ENCODE measurements around the gene RELB. TPM values are rescaled to one million over a fixed set of nuclear protein-coding genes. Genes with fewer than 3 reads are reported as not detected.
"Not testable (repeated sequence)": the region's sequence is repeated elsewhere in the genome, so short reads cannot be mapped to it uniquely, and the experiment has no call there.

The RELB gene
- total RNA-seq, 4 donors from 2014 or later, result 1.4 to 16.5 (median 10.6) TPM

DNA sequence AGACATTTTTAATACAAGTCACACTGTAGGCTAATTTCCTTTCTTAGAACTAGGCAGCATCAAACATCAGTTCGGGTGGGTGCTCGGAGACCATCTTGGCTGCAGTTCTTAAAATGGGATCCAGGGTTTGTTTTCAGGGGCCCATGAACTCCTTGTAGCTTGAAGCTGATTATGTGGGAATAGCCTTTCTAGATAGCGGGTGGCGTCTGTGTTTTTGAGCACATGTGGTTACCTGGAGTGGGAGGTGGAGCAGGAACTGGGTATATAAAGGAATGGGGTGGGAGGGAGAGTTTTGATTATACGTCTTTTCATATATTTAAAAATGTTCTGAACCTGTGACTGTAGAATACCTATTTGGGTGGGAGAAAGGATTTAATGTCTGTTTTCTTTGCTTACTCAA lies 33.1 kb upstream of the RELB start:
- Histone ChIP-seq H3K9me3 (no peaks in the 10 kb centered on the region), H3K4me3 (no peak overlapping the region), H3K27me3 (no peaks in the 10 kb centered on the region), H3K36me3 (peaks cover 77% of the 10 kb centered on the region), H3K27ac (no peak overlapping the region), H3K4me1 (no peaks in the 10 kb centered on the region)
- DNase-seq (ENCODE audit: low spot score in 2 of 2), result no peak
- 92% methylated on average over 5 of the region's 5 CpGs for WGBS
- no peak for TF ChIP-seq POLR2A (IDR thresholded peaks at IDR 0.05)
- TF ChIP-seq, protein P1, sequence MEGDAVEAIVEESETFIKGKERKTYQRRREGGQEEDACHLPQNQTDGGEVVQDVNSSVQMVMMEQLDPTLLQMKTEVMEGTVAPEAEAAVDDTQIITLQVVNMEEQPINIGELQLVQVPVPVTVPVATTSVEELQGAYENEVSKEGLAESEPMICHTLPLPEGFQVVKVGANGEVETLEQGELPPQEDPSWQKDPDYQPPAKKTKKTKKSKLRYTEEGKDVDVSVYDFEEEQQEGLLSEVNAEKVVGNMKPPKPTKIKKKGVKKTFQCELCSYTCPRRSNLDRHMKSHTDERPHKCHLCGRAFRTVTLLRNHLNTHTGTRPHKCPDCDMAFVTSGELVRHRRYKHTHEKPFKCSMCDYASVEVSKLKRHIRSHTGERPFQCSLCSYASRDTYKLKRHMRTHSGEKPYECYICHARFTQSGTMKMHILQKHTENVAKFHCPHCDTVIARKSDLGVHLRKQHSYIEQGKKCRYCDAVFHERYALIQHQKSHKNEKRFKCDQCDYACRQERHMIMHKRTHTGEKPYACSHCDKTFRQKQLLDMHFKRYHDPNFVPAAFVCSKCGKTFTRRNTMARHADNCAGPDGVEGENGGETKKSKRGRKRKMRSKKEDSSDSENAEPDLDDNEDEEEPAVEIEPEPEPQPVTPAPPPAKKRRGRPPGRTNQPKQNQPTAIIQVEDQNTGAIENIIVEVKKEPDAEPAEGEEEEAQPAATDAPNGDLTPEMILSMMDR (IDR thresholded peaks at IDR 0.05), result no peak
- no peak for TF ChIP-seq POLR2AphosphoS5 (IDR thresholded peaks at IDR 0.05)
- TF ChIP-seq EP300 (IDR thresholded peaks at IDR 0.05), result no peak

DNA sequence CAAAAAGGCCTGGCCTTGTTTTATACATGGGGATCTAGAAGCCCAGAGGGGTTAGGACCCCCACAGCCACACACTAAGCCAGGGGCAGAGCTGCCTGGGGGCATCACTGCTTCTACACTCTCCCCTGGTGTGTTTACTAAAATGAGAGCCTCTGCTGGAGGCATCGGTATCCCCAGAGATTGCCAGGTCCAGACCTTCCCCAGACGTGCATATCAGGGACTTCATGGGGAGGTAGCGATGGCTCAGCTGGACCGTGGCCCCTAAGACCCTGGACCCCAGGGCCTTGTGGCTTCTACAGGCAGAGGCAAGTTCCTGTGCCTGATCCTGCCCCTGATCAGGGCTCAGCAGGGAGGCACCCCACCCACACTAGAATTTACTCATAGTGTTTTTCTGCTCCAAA lies 32.6 kb upstream of the RELB start:
- TF ChIP-seq, protein P1 (IDR thresholded peaks at IDR 0.05), result no peak
- TF ChIP-seq EP300 (IDR thresholded peaks at IDR 0.05) (no peak), POLR2AphosphoS5 (IDR thresholded peaks at IDR 0.05) (no peak), POLR2A (IDR thresholded peaks at IDR 0.05) (no peak)
- no peak for DNase-seq (ENCODE audit: low spot score in 2 of 2)
- no peak overlapping the region for H3K27ac ChIP-seq
- peaks cover 77% of the 10 kb centered on the region for H3K36me3 ChIP-seq
- no peaks in the 10 kb centered on the region for H3K4me1 ChIP-seq
- 83% methylated on average over 2 of the region's 4 CpGs for WGBS
- no peaks in the 10 kb centered on the region for H3K9me3 ChIP-seq
- H3K4me3 ChIP-seq, result no peak overlapping the region
- H3K27me3 ChIP-seq, result no peaks in the 10 kb centered on the region

DNA sequence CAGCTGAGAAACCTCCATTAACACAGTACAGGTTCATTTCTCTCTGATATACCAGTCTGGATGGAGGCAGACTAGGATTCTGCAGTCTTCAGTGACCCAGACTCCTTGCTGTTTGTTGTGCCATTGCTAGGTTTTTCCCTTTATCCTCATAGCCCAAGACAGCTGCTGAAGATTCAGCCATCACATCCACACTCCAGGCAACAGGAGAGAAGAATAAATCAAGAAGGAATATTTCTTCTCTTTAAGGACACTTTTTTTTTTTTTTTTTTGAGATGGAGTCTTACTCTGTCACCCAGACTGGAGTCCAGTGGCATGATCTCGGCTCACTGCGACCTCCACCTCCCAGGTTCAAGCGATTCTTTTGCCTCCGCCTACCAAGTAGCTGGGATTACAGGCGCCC lies 31.8 kb upstream of the RELB start:
- Histone ChIP-seq H3K27ac (no peak overlapping the region), H3K36me3 (peaks cover 77% of the 10 kb centered on the region), H3K4me3 (no peak overlapping the region), H3K9me3 (no peaks in the 10 kb centered on the region), H3K27me3 (no peaks in the 10 kb centered on the region), H3K4me1 (no peaks in the 10 kb centered on the region)
- TF ChIP-seq EP300 (IDR thresholded peaks at IDR 0.05), result no peak
- TF ChIP-seq, protein P1 (IDR thresholded peaks at IDR 0.05), result no peak
- TF ChIP-seq POLR2AphosphoS5 (IDR thresholded peaks at IDR 0.05), result no peak
- no peak for TF ChIP-seq POLR2A (IDR thresholded peaks at IDR 0.05)
- whole genome bisulfite sequencing, result 97% methylated on average over 5 of the region's 5 CpGs
- no peak for DNase-seq (ENCODE audit: low spot score in 2 of 2)

DNA sequence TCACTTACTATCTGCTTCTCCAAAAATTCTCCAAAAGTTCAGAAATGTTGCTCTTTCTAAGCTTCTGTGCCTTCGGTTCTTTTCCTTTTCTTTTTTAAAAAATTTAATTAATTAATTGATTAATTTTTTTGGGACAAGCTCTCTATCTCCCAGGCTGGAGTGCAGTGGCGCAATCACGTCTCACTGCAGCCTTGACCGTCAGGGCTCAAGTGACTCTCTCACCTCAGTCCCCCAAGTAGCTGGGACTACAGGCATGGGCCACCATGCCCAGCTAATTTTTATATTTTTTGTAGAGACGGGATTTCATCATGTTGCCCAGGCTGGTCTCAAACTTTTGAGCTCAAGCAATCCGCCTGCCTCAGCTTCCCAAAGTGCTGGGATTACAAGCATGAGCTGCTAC lies 29.8 kb upstream of the RELB start:
- not testable (repeated sequence) for H3K9me3 ChIP-seq; H3K4me3 ChIP-seq; H3K27me3 ChIP-seq; H3K27ac ChIP-seq; DNase-seq (ENCODE audit: low spot score in 2 of 2); H3K4me1 ChIP-seq
- 90% methylated on average over 6 of the region's 6 CpGs for WGBS
- H3K36me3 ChIP-seq, result peaks cover 78% of the 10 kb centered on the region

DNA sequence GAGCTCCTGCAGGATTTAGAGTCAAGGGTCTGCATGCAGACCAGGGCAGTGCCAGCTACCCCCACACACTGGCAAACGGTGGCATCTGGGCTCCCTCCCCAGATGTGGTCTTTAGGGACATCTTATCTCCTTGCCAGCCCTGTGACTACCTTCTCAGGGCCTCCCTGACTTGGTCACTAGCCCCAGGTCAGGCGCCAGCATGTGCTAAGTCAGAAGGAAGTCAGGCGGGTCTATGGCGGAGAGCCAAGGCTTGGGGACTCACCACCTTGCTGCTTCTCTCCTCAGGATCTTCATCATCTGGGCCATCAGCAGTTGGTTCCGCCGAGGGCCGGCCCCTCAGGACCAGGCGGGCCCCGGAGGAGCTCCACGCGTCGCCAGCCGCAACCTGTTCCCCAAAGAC lies 28.5 kb upstream of the RELB start:
- H3K4me3 ChIP-seq, result no peak overlapping the region
- TF ChIP-seq POLR2A (IDR thresholded peaks at IDR 0.05) (no peak), EP300 (IDR thresholded peaks at IDR 0.05) (no peak)

DNA sequence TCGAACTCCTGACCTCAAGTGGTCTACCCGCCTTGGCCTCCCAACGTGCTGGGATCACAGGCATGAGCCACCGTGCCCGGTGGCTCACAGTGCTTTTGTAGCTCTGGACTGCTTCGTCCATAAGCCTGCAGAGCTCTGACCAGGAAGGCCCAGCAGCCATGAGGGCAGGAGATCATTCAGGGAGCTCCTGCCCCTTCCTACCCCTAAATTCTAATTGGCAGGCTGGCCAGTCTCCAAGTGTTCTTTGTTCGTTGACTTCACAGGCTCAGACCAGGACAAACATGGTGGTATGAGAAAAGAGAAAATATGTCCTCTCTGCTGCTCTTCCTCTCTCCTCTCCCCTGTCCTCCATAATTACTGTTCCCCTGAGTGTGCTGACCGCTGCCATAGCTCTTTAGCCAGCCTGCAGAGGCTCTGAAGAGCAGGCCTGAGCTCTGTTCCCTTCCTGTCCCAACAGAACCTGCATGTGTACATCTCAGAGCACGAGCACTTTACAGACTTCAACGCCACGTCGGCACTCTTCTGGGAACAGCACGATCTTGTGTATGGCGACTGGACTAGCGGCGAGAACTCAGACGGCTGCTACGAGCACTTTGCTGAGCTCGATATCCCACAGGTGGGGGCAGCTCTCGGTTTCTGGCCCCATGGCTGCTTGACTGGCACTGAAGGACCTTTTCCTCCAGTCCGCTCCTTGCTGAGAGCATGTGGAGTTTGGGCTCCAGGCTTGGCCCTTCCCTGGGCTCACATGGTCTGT lies 27.1 kb upstream of the RELB start:
- no peaks in the 10 kb centered on the region for H3K27me3 ChIP-seq
- no peak for TF ChIP-seq EP300 (IDR thresholded peaks at IDR 0.05)
- no peak for TF ChIP-seq POLR2AphosphoS5 (IDR thresholded peaks at IDR 0.05)
- TF ChIP-seq, protein P1 (IDR thresholded peaks at IDR 0.05), result no peak
- no peak for TF ChIP-seq POLR2A (IDR thresholded peaks at IDR 0.05)
- no peak for DNase-seq (ENCODE audit: low spot score in 2 of 2)
- H3K4me3 ChIP-seq, result no peak overlapping the region
- H3K36me3 ChIP-seq, result peaks cover 80% of the 10 kb centered on the region
- 91% methylated on average over 19 of the region's 21 CpGs for WGBS
- no peaks in the 10 kb centered on the region for H3K9me3 ChIP-seq
- H3K4me1 ChIP-seq, result no peaks in the 10 kb centered on the region
- no peak overlapping the region for H3K27ac ChIP-seq

More for the DNA sequence above, 28.5 kb upstream of the RELB start:
- Histone ChIP-seq H3K36me3 (peaks cover 79% of the 10 kb centered on the region), H3K4me1 (no peaks in the 10 kb centered on the region), H3K27me3 (no peaks in the 10 kb centered on the region), H3K9me3 (no peaks in the 10 kb centered on the region), H3K27ac (no peak overlapping the region)
- DNase-seq (ENCODE audit: low spot score in 2 of 2), result no peak
- WGBS, result 94% methylated on average over 11 of the region's 13 CpGs

All from suprapubic skin (tissue), 4 donors.